Endothelial cell (in vitro differentiated cells): ENCODE results near the gene SLC25A41. TPM values are rescaled to one million over a fixed set of nuclear protein-coding genes. Genes with fewer than 3 reads are reported as not detected.
"Not testable (repeated sequence)": the region's sequence is repeated elsewhere in the genome, so short reads cannot be mapped to it uniquely, and the experiment has no call there.

Experiments used
- DNase-seq: peaks from one replicate; pipeline ENCODE4 v3.0.0; 2021; ENCODE audit warnings: low spot score
- H3K27ac Mint-ChIP-seq: one replicate; pipeline ENCODE4 v1.8.0; 2021; ENCODE audit warnings: mixed read lengths, inconsistent platforms; ENCODE audit not compliant: unreplicated experiment
- H3K27me3 Mint-ChIP-seq: one replicate; pipeline ENCODE4 v1.8.0; 2021; ENCODE audit warnings: mild to moderate bottlenecking, moderate library complexity, mixed read lengths, inconsistent platforms; ENCODE audit not compliant: unreplicated experiment
- H3K36me3 Mint-ChIP-seq: one replicate; pipeline ENCODE4 v1.8.0; 2021; ENCODE audit warnings: mild to moderate bottlenecking, low read depth, mixed read lengths, inconsistent platforms; ENCODE audit not compliant: unreplicated experiment
- H3K4me1 Mint-ChIP-seq: one replicate; pipeline ENCODE4 v1.8.0; 2021; ENCODE audit warnings: mild to moderate bottlenecking, mixed read lengths, inconsistent platforms; ENCODE audit not compliant: unreplicated experiment
- H3K4me3 Mint-ChIP-seq: one replicate; pipeline ENCODE4 v1.8.0; 2021; ENCODE audit warnings: mild to moderate bottlenecking, mixed read lengths, inconsistent platforms; ENCODE audit not compliant: unreplicated experiment
- H3K9me3 Mint-ChIP-seq: one replicate; pipeline ENCODE4 v1.8.0; 2021; ENCODE audit warnings: mixed read lengths, inconsistent platforms; ENCODE audit not compliant: unreplicated experiment
- total RNA-seq: library from RNA; stranded (reverse); fragmentation: NEBNext Ultra II Directional; extraction: Animal tissue kit (Norgen Biotek cat#: 25700); gene quantifications from one replicate; pipeline ENCODE4 v1.2.1, GENCODE V29; 2021; ENCODE audit not compliant: unreplicated experiment
- TF ChIP-seq, protein P1 (sequence below): fragments of 200-600 bp; sonication (generic); IDR thresholded peaks from one replicate; pipeline ENCODE4 v1.5.0; 2021; ENCODE audit warnings: antibody characterized with exemption; ENCODE audit not compliant: unreplicated experiment

SLC25A41 gene
- total RNA-seq, 1 donor from 2014 or later = 0.23 TPM

DNA sequence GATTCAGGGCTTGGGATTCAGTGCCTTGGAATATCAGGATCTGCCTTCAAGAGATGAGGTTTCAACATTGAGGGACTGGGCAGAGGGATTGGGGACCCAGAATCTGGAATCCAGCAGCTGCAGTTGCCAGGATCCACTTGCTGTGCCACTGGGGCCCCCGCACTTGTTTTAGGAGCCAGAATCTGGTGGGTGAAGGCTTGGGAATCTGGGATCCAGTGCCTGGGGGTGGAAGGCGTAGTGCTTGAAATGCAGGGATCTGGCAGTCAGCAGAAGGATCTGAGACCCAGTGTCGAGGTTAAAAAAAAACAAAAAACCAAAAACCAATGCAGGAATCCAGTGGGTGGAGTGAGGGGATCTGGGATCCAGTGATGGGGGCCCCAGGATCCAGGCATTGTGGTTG is 7.3 kb upstream of the SLC25A41 start:
- DNase-seq = no peak
- peak overlapping the region; percentile 8 for H3K4me3 Mint-ChIP-seq
- no peaks in the 10 kb centered on the region for H3K9me3 Mint-ChIP-seq
- H3K27ac Mint-ChIP-seq = no peak overlapping the region
- TF ChIP-seq, protein P1, sequence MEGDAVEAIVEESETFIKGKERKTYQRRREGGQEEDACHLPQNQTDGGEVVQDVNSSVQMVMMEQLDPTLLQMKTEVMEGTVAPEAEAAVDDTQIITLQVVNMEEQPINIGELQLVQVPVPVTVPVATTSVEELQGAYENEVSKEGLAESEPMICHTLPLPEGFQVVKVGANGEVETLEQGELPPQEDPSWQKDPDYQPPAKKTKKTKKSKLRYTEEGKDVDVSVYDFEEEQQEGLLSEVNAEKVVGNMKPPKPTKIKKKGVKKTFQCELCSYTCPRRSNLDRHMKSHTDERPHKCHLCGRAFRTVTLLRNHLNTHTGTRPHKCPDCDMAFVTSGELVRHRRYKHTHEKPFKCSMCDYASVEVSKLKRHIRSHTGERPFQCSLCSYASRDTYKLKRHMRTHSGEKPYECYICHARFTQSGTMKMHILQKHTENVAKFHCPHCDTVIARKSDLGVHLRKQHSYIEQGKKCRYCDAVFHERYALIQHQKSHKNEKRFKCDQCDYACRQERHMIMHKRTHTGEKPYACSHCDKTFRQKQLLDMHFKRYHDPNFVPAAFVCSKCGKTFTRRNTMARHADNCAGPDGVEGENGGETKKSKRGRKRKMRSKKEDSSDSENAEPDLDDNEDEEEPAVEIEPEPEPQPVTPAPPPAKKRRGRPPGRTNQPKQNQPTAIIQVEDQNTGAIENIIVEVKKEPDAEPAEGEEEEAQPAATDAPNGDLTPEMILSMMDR = no peak
- H3K36me3 Mint-ChIP-seq = no peaks in the 10 kb centered on the region
- peaks cover 1% of the 10 kb centered on the region for H3K27me3 Mint-ChIP-seq
- H3K4me1 Mint-ChIP-seq = no peaks in the 10 kb centered on the region

DNA sequence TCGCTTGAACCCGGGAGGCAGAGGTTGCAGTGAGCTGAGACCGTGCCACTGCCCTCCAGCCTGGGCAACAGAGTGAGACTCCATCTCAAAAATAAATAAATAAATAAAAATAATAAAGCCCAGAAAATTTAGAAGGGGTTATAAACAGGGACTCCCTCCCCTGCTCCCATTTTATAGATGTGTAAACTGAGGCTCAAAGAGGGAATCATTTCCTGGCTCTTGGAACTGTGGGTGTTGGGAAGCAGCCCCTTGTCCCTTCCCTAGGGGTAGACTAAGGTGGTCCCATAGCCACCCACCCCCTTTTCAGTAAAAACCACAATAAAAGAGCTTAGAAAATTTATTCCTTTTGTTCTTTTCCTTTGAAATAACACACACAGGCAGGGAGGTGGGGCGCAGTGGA is 6.2 kb upstream of the SLC25A41 start:
- DNase-seq = no peak
- TF ChIP-seq, protein P1 = no peak
- H3K9me3 Mint-ChIP-seq = no peaks in the 10 kb centered on the region
- no peak overlapping the region for H3K4me3 Mint-ChIP-seq
- H3K36me3 Mint-ChIP-seq = no peaks in the 10 kb centered on the region
- no peaks in the 10 kb centered on the region for H3K4me1 Mint-ChIP-seq
- H3K27me3 Mint-ChIP-seq = peaks cover 1% of the 10 kb centered on the region
- H3K27ac Mint-ChIP-seq = no peak overlapping the region

DNA sequence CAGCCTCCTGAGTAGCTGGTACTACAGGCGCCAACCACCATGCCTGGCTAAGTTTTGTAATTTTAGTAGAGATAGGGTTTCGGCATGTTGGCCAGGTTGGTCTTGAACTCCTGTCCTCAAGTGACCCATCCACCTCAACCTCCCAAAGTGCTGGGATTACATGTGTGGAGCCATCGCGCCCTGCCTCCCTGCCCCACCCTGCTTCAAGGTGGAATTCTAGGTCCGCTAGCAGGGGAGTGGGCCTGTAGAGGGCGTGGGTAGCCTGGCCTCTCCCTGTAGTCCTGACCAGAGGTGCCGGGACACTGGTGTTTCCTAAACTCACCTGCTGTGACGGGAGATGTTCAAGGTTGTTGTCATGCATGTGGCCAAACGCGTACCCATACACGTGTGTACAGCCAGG is 398 bp downstream of the SLC25A41 start:
- H3K27ac Mint-ChIP-seq = no peak overlapping the region
- no peaks in the 10 kb centered on the region for H3K9me3 Mint-ChIP-seq
- H3K4me1 Mint-ChIP-seq = no peaks in the 10 kb centered on the region
- TF ChIP-seq, protein P1 = no peak
- H3K36me3 Mint-ChIP-seq = no peaks in the 10 kb centered on the region
- DNase-seq = no peak
- H3K27me3 Mint-ChIP-seq = peaks cover 5% of the 10 kb centered on the region
- H3K4me3 Mint-ChIP-seq = no peak overlapping the region

DNA sequence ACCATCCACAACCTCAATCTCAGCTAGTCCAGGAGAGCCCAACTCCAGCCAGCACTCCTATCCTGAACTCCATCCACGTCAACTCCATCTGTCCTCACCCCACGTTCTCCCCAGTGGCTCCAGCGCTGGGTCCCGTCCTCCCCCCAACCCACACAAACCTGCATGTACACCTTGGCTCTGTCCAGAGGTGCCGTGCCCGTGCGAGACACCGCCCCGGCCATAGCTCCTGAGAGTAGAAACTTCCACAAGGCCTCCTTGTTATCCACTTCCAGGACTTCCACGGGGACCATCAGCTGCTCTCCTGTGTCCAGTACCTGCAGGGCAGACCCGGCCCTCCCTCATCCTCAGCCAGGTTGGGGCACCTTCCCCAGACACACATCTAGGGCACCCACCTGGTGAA is 1.7 kb downstream of the SLC25A41 start:
- Mint-ChIP-seq H3K36me3 (no peaks in the 10 kb centered on the region), H3K4me3 (no peak overlapping the region), H3K4me1 (no peaks in the 10 kb centered on the region), H3K27me3 (peaks cover 5% of the 10 kb centered on the region), H3K9me3 (no peaks in the 10 kb centered on the region), H3K27ac (no peak overlapping the region)
- DNase-seq = no peak
- TF ChIP-seq, protein P1 = no peak

DNA sequence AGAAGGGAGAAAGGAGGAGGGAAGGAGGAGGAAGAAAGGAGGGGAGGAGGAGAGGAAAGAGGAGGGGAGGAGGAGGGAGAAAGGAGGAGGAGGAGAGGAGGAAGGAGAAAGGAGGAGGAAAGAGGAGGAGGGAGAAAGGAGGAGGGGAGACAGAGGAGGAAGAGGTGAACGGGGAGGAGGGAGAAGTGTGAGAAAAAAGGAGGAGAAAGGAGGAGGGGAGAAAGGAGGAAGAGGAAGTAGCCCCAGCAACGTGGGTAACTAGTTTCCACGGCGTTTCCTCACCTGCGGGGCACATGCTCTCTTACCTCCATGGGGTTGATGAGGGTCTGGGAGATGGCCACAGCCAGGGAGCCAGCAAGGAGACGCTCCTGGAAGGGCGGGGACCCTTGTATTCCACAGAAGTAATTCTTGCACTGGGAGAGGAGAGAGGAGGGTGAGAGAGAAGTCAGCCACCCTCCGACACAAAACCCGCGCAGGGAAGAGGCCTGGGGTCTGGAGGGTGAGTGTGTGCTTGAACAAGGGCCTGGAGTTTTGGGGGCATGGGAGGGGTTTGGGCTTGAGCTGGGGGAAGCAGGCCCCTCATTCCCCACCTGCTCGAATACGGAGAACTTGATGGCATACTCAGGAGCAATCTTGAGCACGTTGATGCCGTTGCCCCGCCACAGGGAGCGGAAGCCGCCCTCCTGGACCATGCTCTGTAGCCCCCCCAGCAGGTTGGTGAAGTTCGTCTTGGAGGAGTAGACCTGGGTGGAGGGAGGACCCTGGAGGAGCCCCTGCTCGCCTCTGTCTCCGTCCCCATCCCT is 3.9 kb downstream of the SLC25A41 start:
- Mint-ChIP-seq H3K36me3 (peaks cover 4% of the 10 kb centered on the region), H3K4me3 (no peak overlapping the region), H3K27me3 (peaks cover 12% of the 10 kb centered on the region), H3K9me3 (peaks cover 6% of the 10 kb centered on the region), H3K27ac (no peak overlapping the region), H3K4me1 (no peaks in the 10 kb centered on the region)
- no peak for DNase-seq
- TF ChIP-seq, protein P1 = no peak

DNA sequence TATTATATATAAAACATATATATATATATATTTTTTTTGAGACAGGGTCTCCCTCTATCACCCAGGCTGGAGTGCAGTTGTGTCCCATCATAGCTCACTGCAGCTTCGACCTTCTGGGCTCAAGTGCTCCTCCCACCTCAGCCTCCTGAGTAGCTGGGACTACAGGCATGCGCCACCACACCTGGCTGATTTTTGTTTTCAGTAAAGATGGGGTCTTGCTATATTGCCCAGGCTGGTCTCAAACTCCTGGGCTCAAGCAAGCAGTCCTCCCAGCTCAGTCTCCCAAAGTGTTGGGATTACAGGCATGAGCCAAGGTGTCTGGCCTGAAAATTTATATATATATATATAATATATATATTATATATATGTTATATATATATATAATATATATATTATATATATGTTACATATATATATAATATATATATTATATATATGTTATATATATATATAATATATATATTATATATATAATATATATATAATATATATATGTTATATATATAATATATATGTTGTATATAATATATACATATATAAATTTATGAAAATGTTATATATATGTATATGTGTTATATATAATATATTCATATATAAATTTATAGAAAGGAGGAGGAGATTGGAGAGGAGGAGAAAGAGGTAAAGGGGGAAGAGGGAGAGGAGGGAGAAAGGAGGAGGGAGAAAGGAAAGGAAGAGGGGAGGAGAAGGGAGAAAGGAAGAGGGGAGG is 4.7 kb downstream of the SLC25A41 start:
- not testable (repeated sequence) for H3K27ac Mint-ChIP-seq, H3K4me3 Mint-ChIP-seq, H3K4me1 Mint-ChIP-seq, H3K9me3 Mint-ChIP-seq, DNase-seq, H3K36me3 Mint-ChIP-seq
- H3K27me3 Mint-ChIP-seq = peaks cover 12% of the 10 kb centered on the region
